SU-DHL-6 (cell line): Measurements from ENCODE around the gene PFKL.

ENCODE experiments used
- H2AFZ ChIP-seq: fragments of 200-600 bp; sonication (generic); 2 replicates; pipeline ENCODE4 v1.6.1; 2014; ENCODE audit warnings: low read depth, mild to moderate bottlenecking, moderate library complexity, mixed read lengths, antibody characterized with exemption, low read length; ENCODE audit not compliant: severe bottlenecking
- H3F3A ChIP-seq: fragments of 200-600 bp; shearing (Covaris generic); 2 replicates; pipeline ENCODE4 v1.6.0; 2016; ENCODE audit warnings: antibody characterized with exemption, mild to moderate bottlenecking; ENCODE audit not compliant: insufficient read depth
- H3K27ac ChIP-seq: fragments of 200-600 bp; sonication (generic); 2 replicates; pipeline ENCODE4 v1.5.1; 2016; ENCODE audit warnings: low read depth, mild to moderate bottlenecking, low read length, moderate library complexity, mixed read lengths
- H3K27me3 ChIP-seq: fragments of 200-600 bp; sonication (generic), shearing (Covaris generic); 2 replicates; pipeline ENCODE4 v1.6.0; 2014; ENCODE audit warnings: mild to moderate bottlenecking, low read length
- H3K36me3 ChIP-seq: fragments of 200-600 bp; sonication (generic); 2 replicates; pipeline ENCODE4 v1.6.1; 2014; ENCODE audit warnings: mild to moderate bottlenecking, low read length, mixed read lengths
- H3K4me2 ChIP-seq: fragments of 300-600, 200-600 bp; shearing (Covaris generic), sonication (generic); 2 replicates; pipeline ENCODE4 v1.6.0; 2014; ENCODE audit warnings: low read length, low read depth, mild to moderate bottlenecking; ENCODE audit not compliant: poor library complexity, severe bottlenecking
- H3K4me3 ChIP-seq: fragments of 200-600 bp; sonication (generic); 2 replicates; pipeline ENCODE4 v1.5.1; 2014; ENCODE audit warnings: antibody characterized with exemption, low read length, mild to moderate bottlenecking, mixed read lengths; ENCODE audit not compliant: insufficient read depth, poor library complexity, severe bottlenecking
- H3K79me2 ChIP-seq: fragments of 200-600 bp; sonication (generic); 2 replicates; pipeline ENCODE4 v1.6.1; 2014; ENCODE audit warnings: mild to moderate bottlenecking, low read length, moderate library complexity; ENCODE audit not compliant: insufficient read depth
- H3K9ac ChIP-seq: fragments of 200-600 bp; sonication (generic); 2 replicates; pipeline ENCODE4 v1.7.0; 2014; ENCODE audit warnings: mild to moderate bottlenecking, low read length
- H3K9me2 ChIP-seq: fragments of 200-600 bp; sonication (generic); replicated peaks from 2 replicates; pipeline ENCODE4 v1.6.1; 2014; ENCODE audit warnings: low read length; ENCODE audit not compliant: insufficient read depth
- H3K9me3 ChIP-seq: fragments of 200-600 bp; sonication (generic); 2 replicates; pipeline ENCODE4 v1.6.1; 2014; ENCODE audit warnings: low read length, mixed read lengths; ENCODE audit not compliant: insufficient read depth
- H4K20me1 ChIP-seq: fragments of 200-600 bp; sonication (generic); 2 replicates; pipeline ENCODE4 v1.6.1; 2014; ENCODE audit warnings: low read depth, mild to moderate bottlenecking, antibody characterized with exemption, low read length, moderate library complexity, mixed read lengths
- EZH2phosphoT487 ChIP-seq: fragments of 200-600 bp; sonication (generic), shearing (Covaris generic); conservative IDR thresholded peaks from 2 replicates; pipeline ENCODE4 v1.6.1; 2018; ENCODE audit warnings: mild to moderate bottlenecking, antibody characterized with exemption, low read length, moderate library complexity, mixed read lengths
- TF ChIP-seq, protein P1 (sequence below): fragments of 200-600 bp; sonication (generic); IDR thresholded peaks from one replicate; pipeline ENCODE4 v1.5.1; 2017; ENCODE audit warnings: antibody characterized with exemption, mild to moderate bottlenecking, low read length, moderate library complexity; ENCODE audit not compliant: insufficient read depth, poor library complexity, severe bottlenecking

The PFKL gene

DNA sequence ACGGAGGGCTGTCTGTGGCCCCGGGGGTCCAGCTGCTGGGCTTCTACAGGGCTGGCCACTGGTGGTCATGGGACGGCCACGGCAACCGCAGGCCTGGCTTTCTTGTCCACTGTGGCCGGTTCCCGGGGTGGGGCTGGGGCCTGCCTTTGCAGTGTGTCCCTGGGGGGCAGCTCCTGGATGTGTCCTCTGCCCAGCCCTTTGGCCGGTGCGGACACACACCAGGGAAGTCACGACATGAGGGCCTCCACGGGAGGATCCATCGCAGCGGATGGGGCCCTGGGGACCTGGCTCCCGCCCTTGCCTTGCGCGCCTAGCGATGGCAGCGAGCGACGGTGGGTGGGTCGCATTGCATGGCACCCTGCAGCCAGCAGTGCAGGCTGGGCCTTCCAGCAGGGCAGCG lies 18.0 kb downstream of the PFKL start:
- Histone ChIP-seq H2AFZ (no peak overlapping the region), H3K36me3 (no peaks in the 10 kb centered on the region)
- TF ChIP-seq, protein P1, sequence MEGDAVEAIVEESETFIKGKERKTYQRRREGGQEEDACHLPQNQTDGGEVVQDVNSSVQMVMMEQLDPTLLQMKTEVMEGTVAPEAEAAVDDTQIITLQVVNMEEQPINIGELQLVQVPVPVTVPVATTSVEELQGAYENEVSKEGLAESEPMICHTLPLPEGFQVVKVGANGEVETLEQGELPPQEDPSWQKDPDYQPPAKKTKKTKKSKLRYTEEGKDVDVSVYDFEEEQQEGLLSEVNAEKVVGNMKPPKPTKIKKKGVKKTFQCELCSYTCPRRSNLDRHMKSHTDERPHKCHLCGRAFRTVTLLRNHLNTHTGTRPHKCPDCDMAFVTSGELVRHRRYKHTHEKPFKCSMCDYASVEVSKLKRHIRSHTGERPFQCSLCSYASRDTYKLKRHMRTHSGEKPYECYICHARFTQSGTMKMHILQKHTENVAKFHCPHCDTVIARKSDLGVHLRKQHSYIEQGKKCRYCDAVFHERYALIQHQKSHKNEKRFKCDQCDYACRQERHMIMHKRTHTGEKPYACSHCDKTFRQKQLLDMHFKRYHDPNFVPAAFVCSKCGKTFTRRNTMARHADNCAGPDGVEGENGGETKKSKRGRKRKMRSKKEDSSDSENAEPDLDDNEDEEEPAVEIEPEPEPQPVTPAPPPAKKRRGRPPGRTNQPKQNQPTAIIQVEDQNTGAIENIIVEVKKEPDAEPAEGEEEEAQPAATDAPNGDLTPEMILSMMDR, result no peak
- no peak for TF ChIP-seq EZH2phosphoT487

DNA sequence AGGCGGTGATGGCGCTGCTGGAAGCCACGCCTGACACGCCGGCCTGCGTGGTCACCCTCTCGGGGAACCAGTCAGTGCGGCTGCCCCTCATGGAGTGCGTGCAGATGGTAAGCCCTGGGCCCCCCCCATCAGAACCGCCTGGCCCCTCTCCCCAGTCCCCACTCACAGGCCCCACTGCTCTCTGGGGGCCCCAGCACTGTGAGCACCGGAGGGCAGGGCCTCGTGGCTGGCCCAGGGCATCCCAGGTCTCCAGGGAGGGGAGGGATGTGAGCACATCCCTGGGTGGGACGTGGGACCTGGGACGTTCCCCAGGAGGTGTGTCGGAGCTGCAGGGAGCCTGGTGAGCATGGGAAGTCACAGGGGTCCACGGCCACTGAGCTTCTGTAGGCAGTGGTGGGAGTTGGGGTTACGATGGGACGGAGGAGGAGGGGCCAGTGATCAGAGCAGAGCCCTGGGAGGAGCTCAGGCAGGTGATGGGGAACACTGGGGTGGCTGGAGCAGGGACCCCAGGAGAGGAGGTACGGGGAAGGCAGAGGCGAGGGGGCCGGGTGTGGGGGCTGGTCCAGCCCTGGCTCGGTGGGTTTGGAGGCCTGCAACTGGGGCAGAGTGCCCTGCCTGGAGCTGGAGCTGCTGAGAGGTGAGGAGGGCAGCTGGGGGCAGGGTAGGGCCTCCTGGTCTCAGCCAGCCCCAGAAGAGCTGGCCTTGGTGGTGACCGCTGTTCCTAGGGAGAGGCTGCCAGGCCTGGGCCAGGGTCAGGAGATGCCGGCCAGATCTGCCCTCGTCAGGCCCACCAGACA lies 18.8 kb downstream of the PFKL start:
- no peaks in the 10 kb centered on the region for H3K9me2 ChIP-seq
- no peaks in the 10 kb centered on the region for H3K9me3 ChIP-seq
- no peak overlapping the region for H3K4me3 ChIP-seq
- TF ChIP-seq, protein P1, result no peak
- no peak for TF ChIP-seq EZH2phosphoT487
- no peak overlapping the region for H3K4me2 ChIP-seq
- no peaks in the 10 kb centered on the region for H3K79me2 ChIP-seq
- no peaks in the 10 kb centered on the region for H3F3A ChIP-seq
- H3K27ac ChIP-seq, result no peak overlapping the region
- no peaks in the 10 kb centered on the region for H3K27me3 ChIP-seq
- no peaks in the 10 kb centered on the region for H4K20me1 ChIP-seq
- no peaks in the 10 kb centered on the region for H3K36me3 ChIP-seq
- H2AFZ ChIP-seq, result no peak overlapping the region
- H3K9ac ChIP-seq, result no peak overlapping the region

More for the DNA sequence above, 18.0 kb downstream of the PFKL start:
- Histone ChIP-seq H3K9ac (no peak overlapping the region), H3F3A (no peaks in the 10 kb centered on the region), H3K9me2 (no peaks in the 10 kb centered on the region), H3K27me3 (no peaks in the 10 kb centered on the region), H3K4me3 (no peak overlapping the region), H4K20me1 (no peaks in the 10 kb centered on the region), H3K79me2 (no peaks in the 10 kb centered on the region), H3K9me3 (no peaks in the 10 kb centered on the region), H3K27ac (no peak overlapping the region), H3K4me2 (no peak overlapping the region)

DNA sequence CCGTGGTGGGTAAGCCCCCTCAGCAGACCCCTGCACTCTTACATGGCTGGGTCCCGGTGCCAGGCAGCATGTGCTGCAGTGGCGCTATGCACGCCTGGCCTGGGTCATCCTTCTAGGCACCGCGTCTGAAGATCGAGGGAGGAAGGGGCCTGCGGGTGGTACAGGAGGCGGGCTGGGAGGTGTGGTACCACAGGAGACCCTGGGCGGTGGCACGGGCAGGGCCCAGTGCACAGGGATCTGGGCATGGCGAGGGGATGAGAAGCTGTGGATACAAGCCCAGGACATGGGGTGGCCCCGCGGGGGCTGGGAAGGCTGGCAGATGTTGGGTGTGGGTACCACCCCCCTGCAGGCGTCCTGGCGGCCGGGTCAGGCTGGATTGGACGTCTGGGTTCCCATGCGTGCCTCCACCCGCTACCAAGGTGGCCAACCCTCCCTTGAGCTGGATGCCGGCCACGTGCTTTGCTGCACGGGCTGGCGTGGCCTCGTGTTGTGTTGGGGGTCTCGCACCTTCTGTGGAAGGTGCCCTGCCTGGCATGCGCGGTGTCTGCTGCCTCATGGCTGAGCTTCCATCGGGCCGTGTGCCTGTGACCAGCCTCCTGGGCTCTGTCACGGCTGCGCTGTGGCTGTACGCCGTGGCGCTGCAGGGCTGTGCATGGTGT lies 19.7 kb downstream of the PFKL start:
- H3K27ac ChIP-seq, result no peak overlapping the region
- H3K36me3 ChIP-seq, result no peaks in the 10 kb centered on the region

More for the DNA sequence above, 19.7 kb downstream of the PFKL start:
- no peak overlapping the region for H3K9ac ChIP-seq
- H3K79me2 ChIP-seq, result no peaks in the 10 kb centered on the region
- TF ChIP-seq, protein P1, result no peak
- no peak for TF ChIP-seq EZH2phosphoT487
- no peaks in the 10 kb centered on the region for H4K20me1 ChIP-seq
- H3K27me3 ChIP-seq, result no peaks in the 10 kb centered on the region
- H3F3A ChIP-seq, result no peaks in the 10 kb centered on the region
- H2AFZ ChIP-seq, result no peak overlapping the region
- H3K9me2 ChIP-seq, result no peaks in the 10 kb centered on the region
- H3K9me3 ChIP-seq, result no peaks in the 10 kb centered on the region
- H3K4me2 ChIP-seq, result no peak overlapping the region
- no peak overlapping the region for H3K4me3 ChIP-seq
